ENCODE data around the gene DNAJB5.

GRCh38 chr9:34956648-34957047 is 32.9 kb upstream of the DNAJB5 start:
- TF ChIP-seq EP300 (IDR thresholded peaks at IDR 0.05), result no peak
- TF ChIP-seq POLR2AphosphoS5 (IDR thresholded peaks at IDR 0.05), result no peak
